ENCODE data around the gene PNMA3.
"Not testable (repeated sequence)": the region's sequence is repeated elsewhere in the genome, so short reads cannot be mapped to it uniquely, and the experiment has no call there.

PNMA3 gene

GRCh38 chrX:153074935-153075334 lies 18.7 kb downstream of the PNMA3 start:
- no peak for DNase-seq

DNA sequence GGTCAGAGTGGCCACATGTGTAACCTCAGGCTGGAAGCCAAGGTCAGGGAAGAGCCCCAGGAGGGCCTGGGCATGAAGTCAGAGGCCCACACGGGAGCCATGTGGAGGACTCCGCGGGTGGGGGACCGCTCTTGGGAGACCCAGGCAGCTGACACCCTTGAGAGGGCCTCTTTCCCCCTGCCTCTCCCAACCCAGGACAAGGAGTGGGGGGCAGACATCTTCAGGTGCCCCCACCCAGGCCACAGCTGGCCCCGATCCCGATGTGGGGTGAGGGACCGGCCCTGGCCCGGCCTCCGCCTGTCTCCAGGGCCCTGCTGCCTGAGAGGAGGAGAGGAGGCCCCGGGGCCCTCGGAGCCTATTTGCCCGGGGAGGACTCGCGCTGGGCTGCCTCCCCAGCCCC lies 19.1 kb downstream of the PNMA3 start:
- no peak for DNase-seq

GRCh38 chrX:153077437-153078135 lies 21.3 kb downstream of the PNMA3 start:
- not testable (repeated sequence) for DNase-seq

- not testable (repeated sequence) for DNase-seq
Observed at GRCh38 chrX:153083238-153083923, 27.1 kb downstream of the PNMA3 start.

- DNase-seq, result no peak
Observed at GRCh38 chrX:153102418-153102817, 46.1 kb downstream of the PNMA3 start.

- DNase-seq, result not testable (repeated sequence)
Observed at GRCh38 chrX:153104959-153105358, 48.7 kb downstream of the PNMA3 start.

GRCh38 chrX:153106092-153106801 lies 50.0 kb downstream of the PNMA3 start:
- DNase-seq, result not testable (repeated sequence)
